ENCODE data around the gene IL22RA2.

Gene IL22RA2

DNA sequence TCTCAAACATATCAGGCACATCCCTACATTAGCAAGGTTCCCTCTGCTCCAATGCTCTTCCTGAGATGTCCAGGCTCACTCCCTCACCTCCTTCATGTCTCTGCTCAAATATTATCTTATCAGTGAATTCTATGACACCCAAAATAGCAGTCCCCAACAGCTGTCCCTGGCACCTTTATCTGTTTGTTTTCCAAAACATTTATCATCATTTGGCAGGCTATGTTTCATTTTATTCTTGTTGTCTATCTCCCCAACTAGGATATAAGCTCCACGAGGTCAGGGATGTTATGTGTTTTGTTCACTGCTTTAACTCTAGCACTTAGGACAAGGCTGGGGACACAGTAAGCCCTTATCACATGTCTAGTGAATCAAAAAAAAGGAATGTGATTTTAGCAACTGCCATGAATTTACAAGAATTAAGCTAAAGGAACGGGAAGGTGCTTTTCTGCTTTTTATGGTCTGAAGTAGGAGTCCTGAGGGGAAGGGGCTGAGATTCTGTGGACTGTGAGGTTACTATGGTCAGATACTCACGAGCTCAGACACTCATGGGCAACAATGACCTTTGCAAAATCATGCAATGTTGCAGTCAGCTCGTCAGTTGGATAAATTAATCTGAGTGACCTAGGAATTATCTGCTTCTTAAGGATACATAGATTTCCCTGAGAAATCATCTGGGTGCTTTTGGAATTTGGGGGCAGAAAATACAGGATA, 1.9 kb upstream of the IL22RA2 start:
- DNase-seq (ENCODE audit: low read depth): no peak
- TF ChIP-seq, protein P1, sequence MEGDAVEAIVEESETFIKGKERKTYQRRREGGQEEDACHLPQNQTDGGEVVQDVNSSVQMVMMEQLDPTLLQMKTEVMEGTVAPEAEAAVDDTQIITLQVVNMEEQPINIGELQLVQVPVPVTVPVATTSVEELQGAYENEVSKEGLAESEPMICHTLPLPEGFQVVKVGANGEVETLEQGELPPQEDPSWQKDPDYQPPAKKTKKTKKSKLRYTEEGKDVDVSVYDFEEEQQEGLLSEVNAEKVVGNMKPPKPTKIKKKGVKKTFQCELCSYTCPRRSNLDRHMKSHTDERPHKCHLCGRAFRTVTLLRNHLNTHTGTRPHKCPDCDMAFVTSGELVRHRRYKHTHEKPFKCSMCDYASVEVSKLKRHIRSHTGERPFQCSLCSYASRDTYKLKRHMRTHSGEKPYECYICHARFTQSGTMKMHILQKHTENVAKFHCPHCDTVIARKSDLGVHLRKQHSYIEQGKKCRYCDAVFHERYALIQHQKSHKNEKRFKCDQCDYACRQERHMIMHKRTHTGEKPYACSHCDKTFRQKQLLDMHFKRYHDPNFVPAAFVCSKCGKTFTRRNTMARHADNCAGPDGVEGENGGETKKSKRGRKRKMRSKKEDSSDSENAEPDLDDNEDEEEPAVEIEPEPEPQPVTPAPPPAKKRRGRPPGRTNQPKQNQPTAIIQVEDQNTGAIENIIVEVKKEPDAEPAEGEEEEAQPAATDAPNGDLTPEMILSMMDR (IDR thresholded peaks at IDR 0.05; ENCODE audit: control insufficient read depth, extremely low read depth, insufficient read depth): no peak
- H3K4me3 ChIP-seq (ENCODE audit: low read depth, low read length): no peak overlapping the region

DNA sequence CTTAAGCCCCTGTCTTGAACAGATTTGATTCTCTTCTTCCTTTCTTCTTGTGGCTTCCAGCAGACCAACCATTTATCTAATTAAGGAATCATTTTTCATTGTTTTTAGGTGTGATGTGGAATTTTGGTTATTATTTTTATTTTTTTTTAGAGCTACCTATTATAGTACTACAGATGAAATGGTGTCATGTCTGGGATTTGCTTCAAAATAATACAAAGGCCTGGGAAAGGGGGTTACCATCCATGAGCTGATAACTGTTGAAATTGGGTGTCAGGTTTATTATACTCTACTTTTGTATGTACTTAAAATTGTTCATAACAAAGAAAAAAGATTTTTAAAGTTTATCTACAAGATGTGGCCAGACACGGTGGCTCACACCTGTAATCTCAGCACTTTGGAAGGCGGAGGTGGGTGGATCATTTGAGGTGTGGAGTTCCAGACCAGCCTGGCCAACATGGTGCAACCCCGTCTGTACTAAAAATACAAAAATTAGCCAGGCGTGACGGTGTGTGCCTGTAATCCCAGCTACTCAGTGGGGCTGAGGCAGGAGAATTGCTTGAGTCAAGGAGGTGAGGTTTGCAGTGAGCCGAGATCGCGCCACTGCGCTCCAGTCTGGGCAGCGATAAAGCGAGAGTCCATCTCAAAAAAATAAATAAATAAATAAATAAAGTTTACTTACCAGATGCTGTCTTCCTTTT, 561 bp downstream of the IL22RA2 start:
- no peak for DNase-seq (ENCODE audit: low read depth)
- H3K4me3 ChIP-seq (ENCODE audit: low read depth, low read length): no peak overlapping the region
- TF ChIP-seq, protein P1 (IDR thresholded peaks at IDR 0.05; ENCODE audit: control insufficient read depth, extremely low read depth, insufficient read depth): no peak

DNA sequence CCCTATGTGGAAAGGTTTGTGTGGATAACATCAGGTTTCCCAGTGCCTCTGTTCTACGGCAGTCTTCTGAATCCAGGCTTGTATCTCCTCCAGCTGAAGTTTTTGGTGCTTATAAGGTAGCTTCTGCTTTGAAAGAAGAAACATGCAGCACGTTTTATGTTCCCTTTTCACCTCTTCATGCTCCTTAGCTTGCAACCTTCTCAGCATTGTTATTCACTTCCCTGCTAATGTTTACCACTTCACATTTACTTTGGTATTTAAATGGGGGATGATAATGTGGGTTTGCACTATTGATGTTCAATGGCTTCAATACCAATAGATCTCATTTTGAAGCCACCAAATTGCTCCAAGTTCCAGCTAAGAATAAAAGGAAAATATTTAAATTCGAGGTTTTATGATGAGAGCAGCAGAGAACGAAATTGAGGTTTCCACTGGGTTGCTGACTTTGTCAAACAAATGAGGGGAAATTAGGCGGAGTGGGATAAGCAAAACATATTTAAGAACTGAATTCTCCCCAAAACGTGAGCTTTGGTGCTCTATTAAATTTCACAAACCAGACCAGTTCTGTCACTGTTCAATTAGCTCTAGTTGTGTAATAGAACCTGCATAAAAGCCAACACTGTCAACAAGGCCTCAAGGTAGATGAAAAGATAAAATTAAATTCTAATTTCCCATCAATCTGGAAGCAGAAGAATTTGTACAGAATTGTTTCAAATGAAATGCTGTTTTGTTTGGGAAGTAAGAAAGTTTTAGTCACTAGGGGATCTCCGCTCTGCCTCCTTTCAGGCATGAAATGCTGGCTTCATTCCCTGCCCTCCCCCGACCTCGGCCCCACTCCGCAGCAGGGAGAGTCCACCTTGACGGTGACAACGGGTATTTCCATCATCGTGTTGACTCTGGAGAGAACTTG, 1.4 kb downstream of the IL22RA2 start:
- H3K4me3 ChIP-seq (ENCODE audit: low read depth, low read length): no peak overlapping the region
- TF ChIP-seq, protein P1 (IDR thresholded peaks at IDR 0.05; ENCODE audit: control insufficient read depth, extremely low read depth, insufficient read depth): no peak
- no peak for DNase-seq (ENCODE audit: low read depth)

DNA sequence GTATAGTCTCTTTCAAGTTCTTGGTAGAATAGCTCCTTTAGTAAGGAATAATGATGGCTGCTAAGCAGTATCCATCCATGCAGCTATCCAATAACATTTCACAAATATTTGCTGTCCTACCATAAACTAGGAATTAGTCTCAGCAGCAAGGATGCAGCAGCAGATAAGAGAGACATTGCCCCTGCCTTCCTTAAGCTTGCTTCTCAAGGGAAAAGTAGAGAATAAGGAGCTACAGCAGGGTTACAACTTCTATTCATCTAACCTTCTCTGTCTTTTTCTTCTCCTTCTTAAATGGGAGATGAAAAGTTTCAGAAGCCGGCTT, 2.4 kb downstream of the IL22RA2 start:
- no peak for DNase-seq (ENCODE audit: low read depth)
- H3K4me3 ChIP-seq (ENCODE audit: low read depth, low read length): no peak overlapping the region
- TF ChIP-seq, protein P1 (IDR thresholded peaks at IDR 0.05; ENCODE audit: control insufficient read depth, extremely low read depth, insufficient read depth): no peak

DNA sequence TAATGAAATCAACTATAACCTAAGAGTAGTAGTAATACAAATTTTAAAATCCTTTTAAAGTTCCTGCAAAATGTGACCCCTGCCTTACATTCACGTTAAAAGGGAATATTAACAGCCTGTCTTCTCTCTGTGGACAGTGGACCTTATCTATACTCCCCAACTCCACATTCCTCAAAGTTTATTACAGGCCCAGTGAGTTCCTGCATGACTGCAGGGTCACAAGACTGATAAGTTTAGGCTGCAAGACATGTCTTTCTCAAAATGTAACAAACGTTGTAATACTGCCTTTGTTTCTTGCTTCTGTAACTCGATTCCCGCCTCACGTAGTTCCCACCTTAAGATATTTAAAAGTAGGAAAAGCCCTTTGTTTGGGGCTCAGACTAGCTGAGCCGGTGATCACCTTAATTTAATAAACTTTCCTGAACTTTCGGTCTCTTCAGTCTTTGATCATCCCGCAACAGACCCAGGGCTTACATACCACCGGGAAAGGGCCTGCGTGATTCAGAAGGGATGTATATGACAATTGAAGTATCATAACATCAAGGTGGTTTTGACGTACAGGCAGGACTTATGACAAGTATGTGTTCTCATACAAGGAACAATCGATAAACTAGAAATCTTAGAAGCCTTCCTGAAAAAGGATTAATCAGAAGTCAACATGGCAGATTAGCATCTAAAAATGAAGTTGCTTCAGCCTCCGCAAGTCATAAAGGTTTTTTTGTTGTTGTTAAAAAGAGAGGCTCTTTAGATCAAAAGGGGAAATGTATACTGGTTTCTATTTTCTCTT, 3.0 kb downstream of the IL22RA2 start:
- TF ChIP-seq, protein P1 (IDR thresholded peaks at IDR 0.05; ENCODE audit: control insufficient read depth, extremely low read depth, insufficient read depth): no peak
- no peak for DNase-seq (ENCODE audit: low read depth)
- no peak overlapping the region for H3K4me3 ChIP-seq (ENCODE audit: low read depth, low read length)

DNA sequence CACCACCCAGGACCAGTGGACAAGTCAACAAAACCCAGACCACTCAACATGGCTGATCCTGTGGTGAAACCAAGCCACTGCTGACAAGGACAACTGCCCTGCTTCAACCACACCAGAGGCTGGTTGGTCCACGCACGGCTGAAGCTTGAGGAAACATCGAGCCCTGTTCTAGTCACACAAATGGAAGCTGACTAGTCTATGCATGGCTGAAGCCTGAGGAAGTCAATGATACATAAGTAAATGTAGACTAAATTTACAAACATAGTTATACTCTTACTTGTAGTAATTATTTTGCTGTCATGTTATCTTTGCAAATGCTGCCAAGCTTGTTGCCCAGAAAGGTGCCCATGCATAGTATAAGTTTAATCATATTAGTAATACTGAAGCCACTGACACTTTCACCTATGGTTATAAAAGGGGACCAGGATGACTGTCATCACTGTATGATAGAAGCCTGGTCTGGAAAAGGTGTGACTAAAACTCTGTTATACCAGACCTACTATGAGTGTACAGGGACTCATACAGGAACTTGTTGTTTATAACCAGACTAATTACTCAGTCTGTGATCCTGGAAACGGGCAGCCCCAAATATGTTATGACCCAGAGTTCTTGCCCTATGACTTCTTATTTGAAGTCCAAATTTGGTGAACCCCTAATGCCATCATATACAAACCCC, 5.6 kb downstream of the IL22RA2 start:
- no peak overlapping the region for H3K4me3 ChIP-seq (ENCODE audit: low read depth, low read length)
- no peak for DNase-seq (ENCODE audit: low read depth)
- TF ChIP-seq, protein P1 (IDR thresholded peaks at IDR 0.05; ENCODE audit: control insufficient read depth, extremely low read depth, insufficient read depth): no peak
